Ascending aorta (tissue), 2 donors: ENCODE measurements around the gene FREM3. TPM values are rescaled to one million over a fixed set of nuclear protein-coding genes. Genes with fewer than 3 reads are reported as not detected.

Experiments used
- DNase-seq, 2 donors: peaks; one replicate each; pipeline ENCODE4 v3.0.0-alpha.2; 2019; ENCODE audit warnings: low spot score in 2 of 2
- H3K27ac ChIP-seq, 2 donors: fragments of 200-600 bp; sonication (generic); one replicate each; pipeline ENCODE4 v1.5.1; 2016 to 2017; ENCODE audit warnings: mild to moderate bottlenecking in 1 of 2
- H3K27me3 ChIP-seq: fragments of 200-600 bp; sonication (generic); one replicate; pipeline ENCODE4 v1.5.1; 2017
- H3K36me3 ChIP-seq, 2 donors: fragments of 200-600 bp; sonication (generic); one replicate each; pipeline ENCODE4 v1.5.1; 2016
- H3K4me1 ChIP-seq, 2 donors: fragments of 200-600 bp; sonication (generic); one replicate each; pipeline ENCODE4 v1.5.1; 2016 to 2017; ENCODE audit warnings: mild to moderate bottlenecking in 1 of 2
- H3K4me3 ChIP-seq, 2 donors: fragments of 200-600 bp; sonication (generic); one replicate each; pipeline ENCODE4 v1.5.1; 2016 to 2017; ENCODE audit warnings: mild to moderate bottlenecking in 1 of 2
- H3K9me3 ChIP-seq, 2 donors: fragments of 200-600 bp; sonication (generic); one replicate each; pipeline ENCODE4 v1.5.1; 2016
- intact Hi-C: fragments of 100-400 bp; cut with DNase I; formaldehyde crosslinking; loops from one replicate; pipeline ENCODE4 v1.15.1; 2023
- total RNA-seq: library from RNA; depleted of rRNA; stranded (reverse); fragments of >200 nt; gene quantifications from one replicate; pipeline ENCODE4 v1.1.0, GENCODE V29; 2016
- TF ChIP-seq, protein P1 (sequence below), 3 experiments: fragments of 200-600 bp in 2 of 3; fragments of 450-650 bp in 1 of 3; sonication (generic) in 2 of 3; IDR thresholded peaks; one replicate each; pipeline ENCODE4 v1.5.1; 2016 to 2019; ENCODE audit warnings: antibody characterized with exemption in 3 of 3, mild to moderate bottlenecking in 1 of 3, moderate library complexity in 1 of 3

The FREM3 gene
- total RNA-seq, 1 donor from 2014 or later = not detected

DNA sequence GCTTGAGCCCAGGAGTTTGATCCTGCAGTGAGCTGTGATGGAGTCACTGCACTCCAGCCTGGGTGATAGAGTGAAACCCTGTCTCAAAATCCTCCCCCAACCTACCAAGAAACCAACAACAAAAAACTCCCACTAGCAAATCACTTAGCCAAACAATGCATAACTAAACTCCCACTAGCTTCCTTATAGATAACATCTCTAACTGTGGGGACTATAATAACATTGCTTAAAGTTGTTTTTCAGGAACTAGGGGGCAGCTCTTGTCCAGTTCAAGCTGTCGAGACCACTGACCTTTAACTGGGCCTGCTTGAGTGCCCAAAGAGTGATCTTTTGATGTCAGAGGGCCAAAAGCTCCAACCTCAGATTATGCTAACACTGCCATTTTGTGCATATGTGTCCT, 81.7 kb downstream of the FREM3 start:
- Histone ChIP-seq H3K27me3 (no peaks in the 10 kb centered on the region), H3K36me3 (no peaks in the 10 kb centered on the region), H3K4me3 (no peak overlapping the region), H3K4me1 (no peaks in the 10 kb centered on the region), H3K9me3 (no peaks in the 10 kb centered on the region), H3K27ac (no peak overlapping the region)
- no peak for DNase-seq
- TF ChIP-seq, protein P1, sequence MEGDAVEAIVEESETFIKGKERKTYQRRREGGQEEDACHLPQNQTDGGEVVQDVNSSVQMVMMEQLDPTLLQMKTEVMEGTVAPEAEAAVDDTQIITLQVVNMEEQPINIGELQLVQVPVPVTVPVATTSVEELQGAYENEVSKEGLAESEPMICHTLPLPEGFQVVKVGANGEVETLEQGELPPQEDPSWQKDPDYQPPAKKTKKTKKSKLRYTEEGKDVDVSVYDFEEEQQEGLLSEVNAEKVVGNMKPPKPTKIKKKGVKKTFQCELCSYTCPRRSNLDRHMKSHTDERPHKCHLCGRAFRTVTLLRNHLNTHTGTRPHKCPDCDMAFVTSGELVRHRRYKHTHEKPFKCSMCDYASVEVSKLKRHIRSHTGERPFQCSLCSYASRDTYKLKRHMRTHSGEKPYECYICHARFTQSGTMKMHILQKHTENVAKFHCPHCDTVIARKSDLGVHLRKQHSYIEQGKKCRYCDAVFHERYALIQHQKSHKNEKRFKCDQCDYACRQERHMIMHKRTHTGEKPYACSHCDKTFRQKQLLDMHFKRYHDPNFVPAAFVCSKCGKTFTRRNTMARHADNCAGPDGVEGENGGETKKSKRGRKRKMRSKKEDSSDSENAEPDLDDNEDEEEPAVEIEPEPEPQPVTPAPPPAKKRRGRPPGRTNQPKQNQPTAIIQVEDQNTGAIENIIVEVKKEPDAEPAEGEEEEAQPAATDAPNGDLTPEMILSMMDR (IDR thresholded peaks at IDR 0.05) = no peak
- intact Hi-C loops = no loop called here

DNA sequence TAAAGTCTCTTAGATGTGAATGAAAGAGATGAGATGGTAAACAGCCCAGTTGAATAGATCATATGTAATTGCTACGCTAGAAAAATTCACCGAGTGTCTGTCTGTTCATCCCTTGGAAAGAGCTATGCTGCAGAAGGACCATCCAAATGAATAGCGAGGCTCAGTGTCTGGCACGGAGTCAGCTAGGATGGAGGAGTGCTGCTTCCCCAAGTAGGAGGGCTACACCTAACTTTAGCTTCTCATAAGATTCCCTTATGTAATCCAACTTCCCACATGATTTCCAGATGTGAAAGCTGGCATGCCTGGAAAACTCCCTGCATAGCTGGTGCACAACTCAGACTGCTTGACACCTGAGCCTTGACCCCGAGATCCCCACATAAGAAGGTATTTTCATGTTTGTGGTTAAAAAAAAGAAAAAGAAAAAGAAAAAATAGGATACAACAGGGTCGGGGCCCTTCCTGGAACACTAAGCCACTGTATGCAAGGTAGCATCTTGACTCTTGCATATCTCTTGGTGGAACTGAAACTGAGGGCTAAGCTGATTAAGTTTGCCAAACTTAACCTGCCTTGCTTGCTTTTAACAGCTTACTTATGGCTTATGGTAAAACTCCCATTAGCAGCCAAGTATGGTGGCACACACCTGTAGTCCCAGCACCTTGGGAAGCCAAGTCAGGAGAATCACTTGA, 82.3 kb downstream of the FREM3 start:
- H3K27ac ChIP-seq = no peak overlapping the region
- H3K36me3 ChIP-seq = no peaks in the 10 kb centered on the region
- DNase-seq = no peak
- H3K27me3 ChIP-seq = no peaks in the 10 kb centered on the region
- intact Hi-C loops = no loop called here
- TF ChIP-seq, protein P1 (IDR thresholded peaks at IDR 0.05) = no peak
- H3K9me3 ChIP-seq = no peaks in the 10 kb centered on the region
- H3K4me1 ChIP-seq = no peaks in the 10 kb centered on the region
- H3K4me3 ChIP-seq = no peak overlapping the region

DNA sequence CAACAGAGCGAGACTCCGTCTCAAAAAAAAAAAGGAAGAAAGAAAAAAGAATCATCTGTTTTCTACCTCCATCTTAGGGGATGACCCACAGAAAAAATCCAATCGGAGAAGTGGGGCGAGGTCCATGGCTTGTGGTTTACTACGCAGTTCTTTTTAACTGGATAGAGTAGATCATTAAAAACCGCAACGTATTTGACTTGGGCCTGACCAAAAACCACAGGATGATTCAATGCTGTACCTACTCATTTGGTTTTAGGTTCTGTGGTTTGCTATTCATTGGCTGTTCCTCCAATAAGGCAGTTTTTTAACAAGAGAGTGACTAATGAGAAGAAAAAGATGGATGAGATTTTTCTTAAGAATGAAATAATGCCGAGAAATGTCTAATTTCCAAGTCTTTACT, 83.7 kb downstream of the FREM3 start:
- intact Hi-C loops = no loop called here
- H3K9me3 ChIP-seq = no peaks in the 10 kb centered on the region

DNA sequence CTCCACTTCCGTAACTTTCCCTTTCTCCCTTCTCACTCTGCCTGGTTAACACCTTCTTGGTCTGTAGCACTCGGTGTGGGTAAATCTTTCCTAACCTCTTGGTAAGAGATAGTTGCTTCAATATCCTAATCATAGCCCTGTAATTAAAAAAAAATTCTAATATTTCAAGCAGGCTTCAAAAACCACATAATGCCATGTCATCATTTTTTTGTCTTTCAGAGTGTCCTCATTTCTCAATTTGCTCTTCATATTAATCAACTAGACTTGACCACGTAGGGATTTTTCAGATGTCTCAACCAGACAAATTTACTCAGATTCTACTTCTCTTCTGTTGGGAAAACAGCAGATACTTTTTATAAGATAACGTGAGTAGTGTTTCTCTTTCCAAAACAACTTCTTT, 91.0 kb downstream of the FREM3 start:
- Histone ChIP-seq H3K4me1 (no peaks in the 10 kb centered on the region), H3K36me3 (no peaks in the 10 kb centered on the region), H3K27me3 (no peaks in the 10 kb centered on the region), H3K27ac (no peak overlapping the region), H3K4me3 (no peak overlapping the region), H3K9me3 (peaks cover 0 to 14% of the 10 kb centered on the region in 2 donors)
- no peak for DNase-seq
- TF ChIP-seq, protein P1 (IDR thresholded peaks at IDR 0.05) = no peak
- intact Hi-C loops = no loop called here

More for the DNA sequence above, 83.7 kb downstream of the FREM3 start:
- Histone ChIP-seq H3K27me3 (no peaks in the 10 kb centered on the region), H3K36me3 (no peaks in the 10 kb centered on the region), H3K27ac (no peak overlapping the region), H3K4me3 (no peak overlapping the region), H3K4me1 (no peaks in the 10 kb centered on the region)
- TF ChIP-seq, protein P1 (IDR thresholded peaks at IDR 0.05) = no peak
- DNase-seq = no peak

DNA sequence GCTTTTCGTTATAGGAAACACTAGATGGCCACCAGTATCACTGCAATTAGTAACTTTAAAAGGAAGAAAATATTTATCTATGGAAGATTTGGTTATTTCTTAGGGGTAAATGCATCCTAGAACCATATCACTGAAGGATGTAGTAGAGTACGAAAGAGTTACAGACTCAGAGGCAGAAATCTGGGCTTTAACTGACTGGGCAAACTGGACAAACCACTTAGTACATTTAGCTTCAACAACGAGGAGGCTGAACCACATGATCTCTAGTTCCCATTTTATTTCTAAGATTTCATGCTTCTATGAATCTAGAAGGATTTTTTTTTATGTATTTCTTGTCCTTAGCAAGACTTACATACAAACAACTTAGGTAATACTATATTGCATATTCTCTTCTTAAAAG, 94.0 kb downstream of the FREM3 start:
- DNase-seq = no peak
- intact Hi-C loops = no loop called here
- no peak overlapping the region for H3K4me3 ChIP-seq
- TF ChIP-seq, protein P1 (IDR thresholded peaks at IDR 0.05) = no peak
- H3K9me3 ChIP-seq = peaks cover 0 to 14% of the 10 kb centered on the region in 2 donors
- no peaks in the 10 kb centered on the region for H3K27me3 ChIP-seq
- no peaks in the 10 kb centered on the region for H3K36me3 ChIP-seq
- H3K27ac ChIP-seq = no peak overlapping the region
- H3K4me1 ChIP-seq = no peaks in the 10 kb centered on the region

DNA sequence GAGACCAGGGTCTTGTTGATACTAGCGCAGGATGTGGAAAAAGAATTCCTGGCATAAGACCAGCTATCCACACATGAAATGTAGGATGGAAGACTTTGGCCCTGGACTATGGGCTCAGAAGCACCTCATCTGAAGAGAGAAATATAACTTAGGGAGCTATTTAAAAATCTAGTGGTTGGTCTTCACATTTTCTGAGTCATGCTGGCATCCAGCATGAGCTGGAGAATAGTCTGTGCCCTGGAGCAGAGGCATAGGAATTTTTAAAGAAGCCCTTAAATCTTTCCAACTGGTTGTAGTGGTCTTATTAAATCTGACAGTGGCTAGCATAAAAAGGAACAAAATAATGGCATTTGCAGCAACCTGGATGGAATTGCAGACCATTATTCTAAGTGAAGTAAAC, 100.6 kb downstream of the FREM3 start:
- Histone ChIP-seq H3K4me1 (no peaks in the 10 kb centered on the region), H3K36me3 (no peaks in the 10 kb centered on the region), H3K27ac (no peak overlapping the region), H3K27me3 (no peaks in the 10 kb centered on the region), H3K9me3 (no peaks in the 10 kb centered on the region), H3K4me3 (no peak overlapping the region)
- no peak for DNase-seq
- TF ChIP-seq, protein P1 (IDR thresholded peaks at IDR 0.05) = no peak
- intact Hi-C loops = no loop called here
